SK-N-SH treated with all-trans-retinoic acid at 6 μM for 48 hours (cell line): ENCODE data around the gene RGL2.

Source experiments
- POU6F1 ChIP-seq: fragments of 250-450 bp; sonication (Bioruptor Pico); IDR thresholded peaks from 2 replicates; pipeline ENCODE4 v1.8.0; 2021; ENCODE audit warnings: low read depth, mild to moderate bottlenecking, moderate library complexity, borderline replicate concordance
- ZFP30 ChIP-seq: fragments of 450-650 bp; formaldehyde crosslinking; IDR thresholded peaks from 2 replicates; pipeline ENCODE4 v1.5.0; 2022; ENCODE audit warnings: mild to moderate bottlenecking, moderate library complexity
- TF ChIP-seq, protein P1 (sequence below): fragments of 250-450 bp; sonication (Bioruptor Pico); IDR thresholded peaks from 2 replicates; pipeline ENCODE4 v1.8.0; 2020; ENCODE audit warnings: mild to moderate bottlenecking, moderate library complexity, borderline replicate concordance

- TF ChIP-seq, protein P1, sequence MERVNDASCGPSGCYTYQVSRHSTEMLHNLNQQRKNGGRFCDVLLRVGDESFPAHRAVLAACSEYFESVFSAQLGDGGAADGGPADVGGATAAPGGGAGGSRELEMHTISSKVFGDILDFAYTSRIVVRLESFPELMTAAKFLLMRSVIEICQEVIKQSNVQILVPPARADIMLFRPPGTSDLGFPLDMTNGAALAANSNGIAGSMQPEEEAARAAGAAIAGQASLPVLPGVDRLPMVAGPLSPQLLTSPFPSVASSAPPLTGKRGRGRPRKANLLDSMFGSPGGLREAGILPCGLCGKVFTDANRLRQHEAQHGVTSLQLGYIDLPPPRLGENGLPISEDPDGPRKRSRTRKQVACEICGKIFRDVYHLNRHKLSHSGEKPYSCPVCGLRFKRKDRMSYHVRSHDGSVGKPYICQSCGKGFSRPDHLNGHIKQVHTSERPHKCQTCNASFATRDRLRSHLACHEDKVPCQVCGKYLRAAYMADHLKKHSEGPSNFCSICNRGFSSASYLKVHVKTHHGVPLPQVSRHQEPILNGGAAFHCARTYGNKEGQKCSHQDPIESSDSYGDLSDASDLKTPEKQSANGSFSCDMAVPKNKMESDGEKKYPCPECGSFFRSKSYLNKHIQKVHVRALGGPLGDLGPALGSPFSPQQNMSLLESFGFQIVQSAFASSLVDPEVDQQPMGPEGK (CRISPR knock-in tag), result no peak
- TF ChIP-seq POU6F1, result no peak
- no peak for TF ChIP-seq ZFP30 (CRISPR knock-in tag)
These were observed 14.5 kb upstream of the RGL2 start for GRCh38 chr6:33313105-33313708.
